ENCODE measurements around the gene WARS2. TPM values are rescaled to one million over a fixed set of nuclear protein-coding genes. Genes with fewer than 3 reads are reported as not detected.

WARS2 gene
- polyA plus RNA-seq, 2 of the 4 experiments (the other 2 are of a cell fraction), result 5.9 to 7.9 TPM

DNA sequence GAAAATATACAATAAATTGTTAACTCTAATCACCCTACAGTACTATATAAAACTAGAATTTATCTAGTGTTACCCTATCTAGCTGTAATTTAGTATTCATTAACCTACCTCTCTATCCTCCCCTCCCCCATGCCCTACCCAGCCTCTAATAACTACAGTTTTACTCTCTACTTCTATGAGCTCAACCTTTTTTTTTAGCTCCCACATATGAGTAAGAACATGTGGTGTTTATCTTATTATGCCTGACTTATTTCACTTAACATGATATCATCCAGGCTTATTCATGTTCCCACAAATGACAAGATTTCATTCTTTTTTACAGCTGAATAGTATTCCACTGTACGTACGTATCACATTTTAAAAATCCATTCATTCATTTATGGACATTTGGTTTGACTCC, 46.0 kb upstream of the WARS2 start:
- DNase-seq (ENCODE audit: low read depth in 1 of 2, low spot score in 1 of 2) (no peak), ATAC-seq (no peak), FAIRE-seq (no peak)
- Histone ChIP-seq H3K4me2 (no peak overlapping the region), H3K27ac (no peak overlapping the region), H3K9me3 (no peaks in the 10 kb centered on the region), H3K4me1 (no peaks in the 10 kb centered on the region), H3K4me3 (no peak overlapping the region)
- CTCF ChIA-PET, result no interaction called here
- TF ChIP-seq CBX2 (IDR thresholded peaks at IDR 0.05; ENCODE audit: borderline replicate concordance, low read depth) (no peak), BHLHE40 (IDR thresholded peaks at IDR 0.05; ENCODE audit: low read depth, low read length) (no peak), HOXB13 (CRISPR knock-in tag; IDR thresholded peaks at IDR 0.05; ENCODE audit: low read depth) (no peak), ZFP36 (IDR thresholded peaks at IDR 0.05; ENCODE audit: borderline replicate concordance, partially characterized antibody) (no peak), GATA3 (IDR thresholded peaks at IDR 0.05; ENCODE audit: borderline replicate concordance) (no peak), HEYL (CRISPR knock-in tag; IDR thresholded peaks at IDR 0.05) (no peak), CHD2 (IDR thresholded peaks at IDR 0.05; ENCODE audit: low read length, partially characterized antibody) (no peak), E2F6 (IDR thresholded peaks at IDR 0.05; ENCODE audit: borderline replicate concordance, low read depth) (no peak)
- POLR2A ChIA-PET, result no interaction called here
- 96% methylated on average over 2 of the region's 2 CpGs for WGBS (ENCODE audit: missing lambda C conversion rate)

- H3K4me2 ChIP-seq, result no peak overlapping the region
- no peak for ATAC-seq
- H3K4me1 ChIP-seq, result no peaks in the 10 kb centered on the region
- H3K4me3 ChIP-seq, result no peak overlapping the region
- no peak for DNase-seq (ENCODE audit: low read depth in 1 of 2, low spot score in 1 of 2)
- no peak for FAIRE-seq
- 85% methylated on average over 1 of the region's 1 CpG for WGBS (ENCODE audit: missing lambda C conversion rate)
- ChIA-PET CTCF (no interaction called here), POLR2A (no interaction called here)
- H3K27ac ChIP-seq, result no peak overlapping the region
- TF ChIP-seq SMC3 (IDR thresholded peaks at IDR 0.05) (no peak), RNF2 (IDR thresholded peaks at IDR 0.05; ENCODE audit: borderline replicate concordance, low read depth) (no peak), ZSCAN20 (CRISPR knock-in tag; IDR thresholded peaks at IDR 0.05) (no peak), POLR2A (IDR thresholded peaks at IDR 0.05; ENCODE audit: low read length) (no peak), CTCF (IDR thresholded peaks at IDR 0.05) (no peak), CBX2 (IDR thresholded peaks at IDR 0.05; ENCODE audit: borderline replicate concordance, low read depth) (no peak), GATA3 (IDR thresholded peaks at IDR 0.05; ENCODE audit: borderline replicate concordance) (no peak), ZFP36 (IDR thresholded peaks at IDR 0.05; ENCODE audit: borderline replicate concordance, partially characterized antibody) (no peak), TP53 (CRISPR knock-in tag; IDR thresholded peaks at IDR 0.05) (no peak), HEYL (CRISPR knock-in tag; IDR thresholded peaks at IDR 0.05) (no peak), PBX3 (IDR thresholded peaks at IDR 0.05) (no peak), HOXB13 (CRISPR knock-in tag; IDR thresholded peaks at IDR 0.05; ENCODE audit: low read depth) (no peak), EHMT2 (IDR thresholded peaks at IDR 0.05; ENCODE audit: low read depth) (no peak), CBX8 (IDR thresholded peaks at IDR 0.05) (no peak), KDM5A (IDR thresholded peaks at IDR 0.05) (no peak), POLR2AphosphoS2 (conservative IDR thresholded peaks at IDR 0.05; ENCODE audit: low read length) (no peak), RARB (CRISPR knock-in tag; IDR thresholded peaks at IDR 0.05) (no peak)
- TF ChIP-seq, protein P1, sequence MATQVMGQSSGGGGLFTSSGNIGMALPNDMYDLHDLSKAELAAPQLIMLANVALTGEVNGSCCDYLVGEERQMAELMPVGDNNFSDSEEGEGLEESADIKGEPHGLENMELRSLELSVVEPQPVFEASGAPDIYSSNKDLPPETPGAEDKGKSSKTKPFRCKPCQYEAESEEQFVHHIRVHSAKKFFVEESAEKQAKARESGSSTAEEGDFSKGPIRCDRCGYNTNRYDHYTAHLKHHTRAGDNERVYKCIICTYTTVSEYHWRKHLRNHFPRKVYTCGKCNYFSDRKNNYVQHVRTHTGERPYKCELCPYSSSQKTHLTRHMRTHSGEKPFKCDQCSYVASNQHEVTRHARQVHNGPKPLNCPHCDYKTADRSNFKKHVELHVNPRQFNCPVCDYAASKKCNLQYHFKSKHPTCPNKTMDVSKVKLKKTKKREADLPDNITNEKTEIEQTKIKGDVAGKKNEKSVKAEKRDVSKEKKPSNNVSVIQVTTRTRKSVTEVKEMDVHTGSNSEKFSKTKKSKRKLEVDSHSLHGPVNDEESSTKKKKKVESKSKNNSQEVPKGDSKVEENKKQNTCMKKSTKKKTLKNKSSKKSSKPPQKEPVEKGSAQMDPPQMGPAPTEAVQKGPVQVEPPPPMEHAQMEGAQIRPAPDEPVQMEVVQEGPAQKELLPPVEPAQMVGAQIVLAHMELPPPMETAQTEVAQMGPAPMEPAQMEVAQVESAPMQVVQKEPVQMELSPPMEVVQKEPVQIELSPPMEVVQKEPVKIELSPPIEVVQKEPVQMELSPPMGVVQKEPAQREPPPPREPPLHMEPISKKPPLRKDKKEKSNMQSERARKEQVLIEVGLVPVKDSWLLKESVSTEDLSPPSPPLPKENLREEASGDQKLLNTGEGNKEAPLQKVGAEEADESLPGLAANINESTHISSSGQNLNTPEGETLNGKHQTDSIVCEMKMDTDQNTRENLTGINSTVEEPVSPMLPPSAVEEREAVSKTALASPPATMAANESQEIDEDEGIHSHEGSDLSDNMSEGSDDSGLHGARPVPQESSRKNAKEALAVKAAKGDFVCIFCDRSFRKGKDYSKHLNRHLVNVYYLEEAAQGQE (IDR thresholded peaks at IDR 0.05), result no peak
- TF ChIP-seq, protein P2, sequence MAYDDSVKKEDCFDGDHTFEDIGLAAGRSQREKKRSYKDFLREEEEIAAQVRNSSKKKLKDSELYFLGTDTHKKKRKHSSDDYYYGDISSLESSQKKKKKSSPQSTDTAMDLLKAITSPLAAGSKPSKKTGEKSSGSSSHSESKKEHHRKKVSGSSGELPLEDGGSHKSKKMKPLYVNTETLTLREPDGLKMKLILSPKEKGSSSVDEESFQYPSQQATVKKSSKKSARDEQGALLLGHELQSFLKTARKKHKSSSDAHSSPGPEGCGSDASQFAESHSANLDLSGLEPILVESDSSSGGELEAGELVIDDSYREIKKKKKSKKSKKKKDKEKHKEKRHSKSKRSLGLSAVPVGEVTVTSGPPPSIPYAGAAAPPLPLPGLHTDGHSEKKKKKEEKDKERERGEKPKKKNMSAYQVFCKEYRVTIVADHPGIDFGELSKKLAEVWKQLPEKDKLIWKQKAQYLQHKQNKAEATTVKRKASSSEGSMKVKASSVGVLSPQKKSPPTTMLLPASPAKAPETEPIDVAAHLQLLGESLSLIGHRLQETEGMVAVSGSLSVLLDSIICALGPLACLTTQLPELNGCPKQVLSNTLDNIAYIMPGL (CRISPR knock-in tag; IDR thresholded peaks at IDR 0.05; ENCODE audit: borderline replicate concordance), result no peak
- no peaks in the 10 kb centered on the region for H3K9me3 ChIP-seq
Observed at GRCh38 chr1:119184972-119185371, 44.5 kb upstream of the WARS2 start.
